GM19035 (cell line): ENCODE results near the gene NHSL1.

Source experiments
- ATAC-seq: cut with Tn5 transposase; IDR thresholded peaks from one replicate; pipeline ENCODE4 v1.9.1; 2021; ENCODE audit not compliant: unreplicated experiment

The NHSL1 gene

GRCh38 chr6:138525355-138525754, 26.1 kb upstream of the NHSL1 start:
- no peak for ATAC-seq

GRCh38 chr6:138524526-138524925, 25.2 kb upstream of the NHSL1 start:
- no peak for ATAC-seq

- no peak for ATAC-seq
These were observed 24.3 kb upstream of the NHSL1 start for GRCh38 chr6:138523347-138524210.

GRCh38 chr6:138522611-138523010, 23.3 kb upstream of the NHSL1 start:
- ATAC-seq, result no peak

GRCh38 chr6:138521790-138522189, 22.5 kb upstream of the NHSL1 start:
- ATAC-seq, result no peak

GRCh38 chr6:138520463-138520862, 21.2 kb upstream of the NHSL1 start:
- no peak for ATAC-seq

DNA sequence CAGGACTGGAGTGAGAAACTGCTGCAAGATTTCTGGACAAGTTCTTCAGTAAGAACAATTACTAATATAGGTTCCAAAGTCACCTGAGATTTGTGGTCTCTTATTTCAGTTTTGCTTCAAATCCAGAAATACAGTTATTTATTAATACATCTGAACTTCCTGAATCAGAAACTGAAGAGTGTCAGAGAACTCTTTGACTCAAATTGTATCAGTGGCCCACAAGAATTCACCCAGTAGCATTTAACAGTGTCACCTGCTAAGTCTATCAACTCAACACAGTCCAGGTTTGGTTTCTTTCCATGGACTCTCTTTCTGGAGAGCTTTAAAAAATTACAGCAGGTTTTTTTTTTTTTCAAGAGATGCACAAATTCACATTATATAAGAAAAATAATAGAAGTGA, 18.8 kb upstream of the NHSL1 start:
- ATAC-seq, result no peak

DNA sequence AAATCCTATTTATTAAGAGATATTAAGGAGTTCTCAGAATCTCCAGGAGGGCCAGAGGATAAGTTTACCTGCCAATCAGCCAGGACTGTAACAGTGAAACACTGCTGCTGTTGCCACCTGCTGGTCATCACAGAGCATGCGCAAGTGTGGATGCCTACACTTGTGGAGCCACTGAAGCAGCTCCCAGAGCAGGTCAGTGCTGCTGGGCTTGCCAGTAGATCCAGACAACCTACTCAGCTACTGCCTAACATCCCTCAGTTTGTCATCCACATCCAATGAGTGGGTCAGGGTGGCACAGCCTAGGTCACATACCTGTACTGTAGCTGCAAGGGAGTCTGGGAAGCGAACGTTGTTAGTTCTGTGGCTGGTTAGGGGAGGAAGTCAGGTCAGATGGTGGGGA, 18.3 kb upstream of the NHSL1 start:
- peak; percentile 82 for ATAC-seq

DNA sequence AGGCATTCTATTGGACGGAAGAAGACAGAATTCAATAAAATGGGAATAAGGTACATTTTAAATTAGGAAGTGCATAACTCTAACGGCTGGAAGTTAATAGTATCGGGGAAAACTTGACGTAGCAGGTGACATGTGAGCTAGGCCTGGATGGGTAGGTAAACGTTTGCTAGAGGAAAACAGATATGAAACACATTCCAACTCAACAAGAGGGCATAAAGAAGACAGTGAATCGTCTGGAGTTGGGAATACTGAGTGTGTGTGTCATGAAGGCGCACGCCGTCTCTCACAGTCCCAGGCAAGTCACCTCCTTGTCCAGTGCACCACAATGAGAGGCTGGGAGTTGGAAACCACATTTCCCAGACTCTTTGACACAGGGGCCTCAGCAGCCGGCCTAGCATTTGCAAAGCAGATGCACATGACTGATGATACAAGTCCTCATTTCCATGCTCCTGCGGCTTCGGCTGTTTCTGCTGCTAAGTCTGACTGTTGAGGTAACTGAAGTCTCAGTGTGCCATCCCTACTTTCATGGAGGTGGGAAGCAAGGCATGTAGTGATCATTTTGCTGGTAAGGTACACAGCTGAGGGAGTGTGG, 16.5 kb upstream of the NHSL1 start:
- no peak for ATAC-seq

- no peak for ATAC-seq
These were observed 15.7 kb upstream of the NHSL1 start for GRCh38 chr6:138514860-138515540.

- no peak for ATAC-seq
These were observed 13.3 kb upstream of the NHSL1 start for GRCh38 chr6:138512609-138513008.

DNA sequence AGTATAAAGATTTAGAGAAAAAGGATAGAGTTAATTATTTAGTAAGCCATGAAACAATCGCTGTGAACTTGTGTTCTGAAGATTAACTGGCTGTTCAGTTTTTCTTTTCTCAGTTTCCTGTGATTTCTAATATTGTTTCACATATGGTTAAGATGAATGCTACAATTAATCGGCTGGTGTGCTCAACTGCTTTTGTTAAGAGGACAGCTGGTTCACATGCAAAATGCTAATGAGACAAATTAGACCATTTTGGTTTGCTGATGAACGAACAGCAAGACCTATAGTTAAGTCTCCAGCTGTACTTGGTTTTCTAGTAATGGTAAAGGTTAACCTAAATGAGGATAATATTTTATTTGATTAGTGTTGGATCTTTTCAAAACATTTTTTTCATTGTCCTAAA, 10.8 kb upstream of the NHSL1 start:
- no peak for ATAC-seq

DNA sequence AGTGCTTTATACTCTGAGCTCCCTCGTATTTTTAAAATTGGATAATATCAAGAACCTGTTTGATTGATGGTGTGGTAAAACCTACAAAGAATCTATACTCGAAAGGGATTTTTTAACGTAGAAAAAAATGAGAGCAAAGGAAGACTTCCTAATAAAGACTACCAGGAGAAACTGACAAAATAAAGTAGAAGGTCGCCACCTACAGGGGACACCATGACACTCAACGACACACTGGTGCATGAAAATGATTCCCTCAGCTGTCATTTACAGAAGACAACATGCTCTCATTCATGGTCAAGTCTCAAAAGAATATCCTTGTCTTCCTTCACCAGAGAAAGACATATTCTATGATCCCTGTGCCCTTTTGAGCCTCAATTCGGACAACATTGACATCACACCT, 10.1 kb upstream of the NHSL1 start:
- no peak for ATAC-seq

DNA sequence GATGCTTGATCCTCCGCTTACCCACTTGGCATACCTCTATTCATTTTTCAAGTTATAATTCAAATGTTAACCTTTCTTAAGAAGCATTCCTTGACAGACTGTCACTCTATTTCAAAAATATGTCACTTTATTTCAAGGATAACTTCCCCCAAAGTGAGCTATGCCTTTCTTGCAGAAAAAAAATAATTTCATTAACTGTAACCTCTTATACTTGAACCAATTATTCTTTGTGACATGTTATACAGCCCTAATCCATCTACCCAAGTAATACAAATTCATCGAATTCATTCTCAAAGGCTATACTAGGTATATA, 9.3 kb upstream of the NHSL1 start:
- no peak for ATAC-seq

GRCh38 chr6:138507977-138508675, 8.8 kb upstream of the NHSL1 start:
- no peak for ATAC-seq

DNA sequence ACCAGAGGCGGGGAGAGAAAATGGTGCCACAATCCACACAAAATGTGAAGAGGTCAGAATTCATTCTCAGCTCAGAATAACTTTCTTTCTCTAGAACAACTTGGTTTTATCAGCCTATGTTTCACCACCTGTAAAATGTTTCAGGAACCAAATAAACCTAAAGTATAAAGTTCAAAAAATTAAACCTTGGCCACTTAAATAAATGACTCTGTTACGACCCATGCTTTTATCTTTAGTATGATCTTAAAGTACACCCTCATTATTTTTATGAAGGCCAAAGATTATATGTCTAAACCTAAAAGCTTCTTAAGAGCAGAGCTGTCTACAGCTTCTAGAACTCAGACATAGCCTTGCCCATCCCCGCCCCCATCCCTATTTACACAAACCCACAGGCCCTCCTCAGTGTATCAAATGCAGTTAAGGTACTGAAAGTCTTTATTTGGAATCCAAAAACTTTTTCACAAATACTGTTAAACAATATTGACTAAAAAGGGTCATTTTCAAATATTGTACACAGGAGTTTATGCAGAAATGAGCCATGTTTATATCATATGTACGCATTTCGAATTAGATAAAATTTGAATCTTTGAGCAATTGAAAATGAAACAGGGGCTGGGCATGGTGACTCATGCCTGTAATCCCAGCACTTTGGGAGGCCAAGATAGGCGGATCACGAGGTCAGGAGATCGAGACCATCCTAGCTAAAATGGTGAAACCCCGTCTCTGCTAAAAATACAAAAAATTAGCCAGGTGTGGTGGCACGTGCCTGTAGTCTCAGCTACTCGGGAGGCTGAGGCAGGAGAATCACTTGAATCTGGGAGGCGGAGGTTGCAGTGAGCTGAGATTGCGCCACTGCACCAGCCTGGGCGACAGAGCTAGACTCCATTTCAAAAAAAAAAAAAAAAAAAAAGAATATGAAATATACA, 5.7 kb upstream of the NHSL1 start:
- no peak for ATAC-seq

- no peak for ATAC-seq
These were observed 4.8 kb upstream of the NHSL1 start for GRCh38 chr6:138503881-138504680.

DNA sequence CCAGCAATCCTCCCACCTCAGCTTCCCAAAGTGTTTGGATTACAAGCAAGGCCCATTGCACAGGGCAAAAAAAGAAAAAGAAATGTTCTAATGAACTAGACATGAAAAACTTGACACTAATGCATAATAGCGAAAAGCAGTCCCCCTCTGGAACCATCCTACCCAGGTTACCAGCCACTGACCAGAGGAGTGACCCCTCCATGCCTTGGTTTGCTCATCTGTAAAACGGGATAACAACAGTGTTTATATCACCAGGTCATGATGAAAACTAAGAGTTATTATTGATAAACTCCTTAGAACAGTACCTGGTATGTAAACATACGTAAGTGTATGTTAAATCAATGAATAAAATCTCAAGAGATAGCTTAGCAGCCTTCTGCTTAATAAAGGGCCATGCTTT, 3.3 kb upstream of the NHSL1 start:
- ATAC-seq, result no peak

DNA sequence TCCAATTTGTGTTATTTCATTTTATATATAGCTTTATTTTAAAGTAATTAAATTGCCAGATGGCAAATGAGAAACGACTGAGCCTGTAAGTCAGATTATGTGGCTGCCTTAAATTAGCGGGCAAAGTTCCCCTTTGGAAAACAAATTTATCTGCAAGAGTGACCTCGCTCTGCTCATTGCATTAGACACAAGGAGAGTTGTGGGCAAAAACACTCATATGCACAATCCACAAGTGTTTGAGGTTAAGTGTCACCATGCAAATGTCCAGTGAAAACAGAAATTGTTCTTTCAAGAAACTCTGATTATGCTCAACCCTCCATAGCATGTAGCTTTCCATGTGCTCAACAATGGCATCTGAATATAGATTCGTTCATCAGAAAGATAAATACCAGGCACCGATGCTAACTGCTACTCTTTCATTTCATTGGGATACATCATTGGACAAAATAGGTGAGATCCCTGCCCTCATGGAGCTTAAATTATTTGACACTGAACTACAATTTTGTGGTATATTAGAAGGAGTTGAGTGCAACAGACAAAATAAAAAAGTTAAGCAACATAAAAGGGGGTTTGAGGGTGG, 1.7 kb upstream of the NHSL1 start:
- no peak for ATAC-seq
